ENCODE data around the gene KRT32. TPM values are rescaled to one million over a fixed set of nuclear protein-coding genes. Genes with fewer than 3 reads are reported as not detected.

Gene KRT32
- total RNA-seq, 2 experiments from 2014 or later, result not detected

DNA sequence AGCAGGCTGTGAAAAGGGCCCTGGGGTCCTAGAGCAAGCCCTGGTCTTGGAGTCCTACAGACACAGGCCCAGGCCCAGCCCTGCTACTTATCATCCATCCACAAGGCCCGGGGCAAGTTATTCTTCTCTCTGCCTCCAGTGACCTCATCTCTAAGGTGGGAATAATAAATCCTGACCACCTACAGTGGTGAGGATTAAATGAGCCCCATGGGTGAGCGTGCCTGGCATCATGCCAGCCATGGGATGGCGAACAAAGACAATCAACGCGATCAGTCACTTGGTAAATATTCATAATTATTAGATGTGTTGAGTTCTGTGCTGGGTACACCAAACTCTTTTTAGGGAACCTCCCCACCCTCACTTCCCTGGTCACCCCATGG is 46.0 kb upstream of the KRT32 start:
- Histone ChIP-seq H3K9me3 (ENCODE audit: control insufficient read depth in 1 of 2, insufficient read depth in 1 of 2, low read length in 2 of 2) (no peaks in the 10 kb centered on the region), H3K36me3 (ENCODE audit: insufficient read depth, low read length) (no peaks in the 10 kb centered on the region), H3K4me1 (ENCODE audit: insufficient read depth, low read length) (no peaks in the 10 kb centered on the region), H3K27me3 (ENCODE audit: control insufficient read depth in 1 of 2, insufficient read depth in 2 of 2, low read length in 2 of 2) (peaks cover 0 to 5% of the 10 kb centered on the region in 2 experiments), H3K4me3 (ENCODE audit: low read length) (no peak overlapping the region), H3K27ac (ENCODE audit: low read depth in 1 of 2, low read length in 2 of 2) (no peak overlapping the region)
- CTCF ChIA-PET, result no interaction called here
- no peak overlapping the region for H3K27ac Mint-ChIP-seq
- POLR2A ChIA-PET, result no interaction called here
- H3K4me3 Mint-ChIP-seq, result no peak overlapping the region
- DNase-seq (no peak), ATAC-seq (ENCODE audit: poor library complexity) (no peak)
- TF ChIP-seq, protein P1, sequence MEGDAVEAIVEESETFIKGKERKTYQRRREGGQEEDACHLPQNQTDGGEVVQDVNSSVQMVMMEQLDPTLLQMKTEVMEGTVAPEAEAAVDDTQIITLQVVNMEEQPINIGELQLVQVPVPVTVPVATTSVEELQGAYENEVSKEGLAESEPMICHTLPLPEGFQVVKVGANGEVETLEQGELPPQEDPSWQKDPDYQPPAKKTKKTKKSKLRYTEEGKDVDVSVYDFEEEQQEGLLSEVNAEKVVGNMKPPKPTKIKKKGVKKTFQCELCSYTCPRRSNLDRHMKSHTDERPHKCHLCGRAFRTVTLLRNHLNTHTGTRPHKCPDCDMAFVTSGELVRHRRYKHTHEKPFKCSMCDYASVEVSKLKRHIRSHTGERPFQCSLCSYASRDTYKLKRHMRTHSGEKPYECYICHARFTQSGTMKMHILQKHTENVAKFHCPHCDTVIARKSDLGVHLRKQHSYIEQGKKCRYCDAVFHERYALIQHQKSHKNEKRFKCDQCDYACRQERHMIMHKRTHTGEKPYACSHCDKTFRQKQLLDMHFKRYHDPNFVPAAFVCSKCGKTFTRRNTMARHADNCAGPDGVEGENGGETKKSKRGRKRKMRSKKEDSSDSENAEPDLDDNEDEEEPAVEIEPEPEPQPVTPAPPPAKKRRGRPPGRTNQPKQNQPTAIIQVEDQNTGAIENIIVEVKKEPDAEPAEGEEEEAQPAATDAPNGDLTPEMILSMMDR (IDR thresholded peaks at IDR 0.05), result no peak
- H3K27me3 Mint-ChIP-seq, result peaks cover 6% of the 10 kb centered on the region
- no peaks in the 10 kb centered on the region for H3K9me3 Mint-ChIP-seq
- no peaks in the 10 kb centered on the region for H3K4me1 Mint-ChIP-seq (ENCODE audit: low read depth)
- intact Hi-C loops (cut with DNase I, micrococcal nuclease), result no loop called here
- H3K36me3 Mint-ChIP-seq (ENCODE audit: low read depth), result no peaks in the 10 kb centered on the region

DNA sequence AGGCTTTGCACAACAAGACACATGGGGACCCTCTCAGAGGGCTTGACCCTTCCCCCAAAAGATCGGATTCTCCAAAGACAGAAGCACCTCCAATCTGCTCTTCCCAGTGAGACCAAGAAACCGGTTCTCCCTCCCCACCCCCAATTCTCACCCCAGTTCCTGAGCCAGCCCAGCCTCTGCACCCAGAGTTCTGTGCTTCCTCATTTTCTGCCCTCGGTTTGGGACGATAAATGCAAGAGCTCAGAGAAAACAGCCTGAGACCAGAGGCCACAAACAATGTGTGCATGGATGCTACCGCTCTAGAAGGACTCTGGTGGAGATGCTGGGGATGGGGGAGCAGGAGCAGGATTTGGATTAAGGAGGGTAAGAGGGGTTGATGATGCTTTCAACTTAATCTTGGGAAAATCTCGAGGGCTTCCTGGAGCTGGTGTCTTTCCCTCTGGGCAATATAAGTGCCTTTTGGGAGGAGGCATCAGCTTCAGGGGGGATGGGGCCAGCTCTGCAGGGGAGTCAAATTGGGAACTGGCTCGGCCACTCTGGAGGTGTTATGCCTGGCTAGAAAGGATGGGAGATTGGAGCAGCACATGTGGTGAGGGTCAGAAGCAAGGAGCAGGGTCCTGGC is 45.5 kb upstream of the KRT32 start:
- no peaks in the 10 kb centered on the region for H3K36me3 ChIP-seq (ENCODE audit: insufficient read depth, low read length)
- POLR2A ChIA-PET, result no interaction called here
- Mint-ChIP-seq H3K4me1 (ENCODE audit: low read depth) (no peaks in the 10 kb centered on the region), H3K27ac (no peak overlapping the region), H3K27me3 (peaks cover 6% of the 10 kb centered on the region), H3K4me3 (no peak overlapping the region), H3K9me3 (no peaks in the 10 kb centered on the region), H3K36me3 (ENCODE audit: low read depth) (no peaks in the 10 kb centered on the region)
- H3K27me3 ChIP-seq (ENCODE audit: control insufficient read depth in 1 of 2, insufficient read depth in 2 of 2, low read length in 2 of 2), result peaks cover 0 to 5% of the 10 kb centered on the region in 2 experiments
- ATAC-seq (ENCODE audit: poor library complexity) (no peak), DNase-seq (no peak)
- H3K27ac ChIP-seq (ENCODE audit: low read depth in 1 of 2, low read length in 2 of 2), result no peak overlapping the region
- CTCF ChIA-PET, result no interaction called here
- no peak overlapping the region for H3K4me3 ChIP-seq (ENCODE audit: low read length)
- H3K9me3 ChIP-seq (ENCODE audit: control insufficient read depth in 1 of 2, insufficient read depth in 1 of 2, low read length in 2 of 2), result no peaks in the 10 kb centered on the region
- intact Hi-C loops (cut with DNase I, micrococcal nuclease), result no loop called here
- TF ChIP-seq, protein P1 (IDR thresholded peaks at IDR 0.05), result no peak
- H3K4me1 ChIP-seq (ENCODE audit: insufficient read depth, low read length), result no peaks in the 10 kb centered on the region

DNA sequence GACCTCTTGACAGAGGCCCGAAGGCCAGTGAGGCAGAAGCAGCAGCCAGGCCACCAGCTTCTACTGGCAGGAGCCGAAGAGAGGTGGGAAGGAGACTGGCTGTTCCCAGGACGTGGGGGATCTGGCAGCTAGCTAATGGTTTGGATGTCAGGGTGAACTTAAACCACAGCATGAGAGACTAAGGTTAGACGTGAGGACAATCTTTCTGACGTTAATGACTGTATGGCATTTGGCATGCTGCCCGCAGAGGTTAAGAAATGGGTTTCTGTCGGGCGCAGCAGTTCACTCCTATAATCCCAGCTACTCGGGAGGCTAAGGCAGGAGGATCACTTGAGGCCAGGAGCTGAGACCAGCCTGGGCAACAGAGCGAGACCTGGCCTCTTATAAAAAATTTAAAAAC is 44.5 kb upstream of the KRT32 start:
- H3K4me1 Mint-ChIP-seq (ENCODE audit: low read depth), result no peaks in the 10 kb centered on the region
- H3K4me3 ChIP-seq (ENCODE audit: low read length), result no peak overlapping the region
- POLR2A ChIA-PET, result no interaction called here
- H3K27ac ChIP-seq (ENCODE audit: low read depth in 1 of 2, low read length in 2 of 2), result no peak overlapping the region
- no peak overlapping the region for H3K4me3 Mint-ChIP-seq
- H3K27me3 Mint-ChIP-seq, result peaks cover 6% of the 10 kb centered on the region
- DNase-seq (no peak), ATAC-seq (ENCODE audit: poor library complexity) (no peak)
- no peak overlapping the region for H3K27ac Mint-ChIP-seq
- CTCF ChIA-PET, result no interaction called here
- H3K9me3 Mint-ChIP-seq, result no peaks in the 10 kb centered on the region
- H3K9me3 ChIP-seq (ENCODE audit: control insufficient read depth in 1 of 2, insufficient read depth in 1 of 2, low read length in 2 of 2), result no peaks in the 10 kb centered on the region
- peaks cover 0 to 5% of the 10 kb centered on the region in 2 experiments for H3K27me3 ChIP-seq (ENCODE audit: control insufficient read depth in 1 of 2, insufficient read depth in 2 of 2, low read length in 2 of 2)
- H3K4me1 ChIP-seq (ENCODE audit: insufficient read depth, low read length), result no peaks in the 10 kb centered on the region
- no peaks in the 10 kb centered on the region for H3K36me3 Mint-ChIP-seq (ENCODE audit: low read depth)
- intact Hi-C loops (cut with DNase I, micrococcal nuclease), result no loop called here
- no peaks in the 10 kb centered on the region for H3K36me3 ChIP-seq (ENCODE audit: insufficient read depth, low read length)
- TF ChIP-seq, protein P1 (IDR thresholded peaks at IDR 0.05), result no peak
